Activated CD8-positive, alpha-beta memory T cell treated with anti-CD3 and anti-CD28 coated beads for 48 hours (primary cell): ENCODE measurements around the gene GUCD1.
"Not testable (repeated sequence)": the region's sequence is repeated elsewhere in the genome, so short reads cannot be mapped to it uniquely, and the experiment has no call there.

Experiments used
- DNase-seq, 3 experiments: peaks; one replicate each; pipeline ENCODE4 v3.0.0-alpha.2; 2020; ENCODE audit warnings: low read depth in 2 of 3, low spot score in 2 of 3

GUCD1 gene

GRCh38 chr22:24565077-24565476 is 10.1 kb upstream of the GUCD1 start:
- no peak for DNase-seq

GRCh38 chr22:24564376-24565058 is 9.6 kb upstream of the GUCD1 start:
- DNase-seq: no peak

GRCh38 chr22:24563246-24563645 is 8.3 kb upstream of the GUCD1 start:
- DNase-seq: no peak

GRCh38 chr22:24559471-24559870 is 4.5 kb upstream of the GUCD1 start:
- DNase-seq: no peak

GRCh38 chr22:24555165-24556039 is 464 bp upstream of the GUCD1 start, which contains the start of gene SNRPD3:
TSS of gene SNRPD3 (plus strand) at chr22:24555999. CDS start at chr22:24557675, 1,676 bp downstream.
- peak; percentile 99 to 100 (median 99) for DNase-seq

- DNase-seq: no peak
Observed at GRCh38 chr22:24553597-24554312, 1.2 kb downstream of the GUCD1 start.

GRCh38 chr22:24552503-24553286 is 2.2 kb downstream of the GUCD1 start:
- not testable (repeated sequence) for DNase-seq

GRCh38 chr22:24550902-24551435 is 4.0 kb downstream of the GUCD1 start:
- no peak for DNase-seq

- DNase-seq: no peak
Observed at GRCh38 chr22:24550028-24550901, 4.7 kb downstream of the GUCD1 start.

GRCh38 chr22:24548812-24549211 is 6.1 kb downstream of the GUCD1 start:
- no peak for DNase-seq

- no peak for DNase-seq
Observed at GRCh38 chr22:24543679-24544243, 11.2 kb downstream of the GUCD1 start.

- DNase-seq: no peak
Observed at GRCh38 chr22:24543185-24543601, 11.7 kb downstream of the GUCD1 start.

GRCh38 chr22:24542641-24543040 is 12.3 kb downstream of the GUCD1 start:
- no peak for DNase-seq

- no peak for DNase-seq
Observed at GRCh38 chr22:24541681-24542515, 13.0 kb downstream of the GUCD1 start.

GRCh38 chr22:24540470-24540869 is 14.5 kb downstream of the GUCD1 start:
- DNase-seq: no peak

GRCh38 chr22:24536089-24536488 is 18.8 kb downstream of the GUCD1 start:
- DNase-seq: no peak

GRCh38 chr22:24535348-24535747 is 19.6 kb downstream of the GUCD1 start:
- DNase-seq: no peak

GRCh38 chr22:24532075-24532474 is 22.9 kb downstream of the GUCD1 start:
- DNase-seq: no peak
